ENCODE results near the gene PCDHA1. TPM values are rescaled to one million over a fixed set of nuclear protein-coding genes. Genes with fewer than 3 reads are reported as not detected.

Gene PCDHA1
- total and polyA plus RNA-seq, 9 of the 15 experiments (the other 6 are each of a cell fraction or from before 2014, with no cell fraction given): not detected

DNA sequence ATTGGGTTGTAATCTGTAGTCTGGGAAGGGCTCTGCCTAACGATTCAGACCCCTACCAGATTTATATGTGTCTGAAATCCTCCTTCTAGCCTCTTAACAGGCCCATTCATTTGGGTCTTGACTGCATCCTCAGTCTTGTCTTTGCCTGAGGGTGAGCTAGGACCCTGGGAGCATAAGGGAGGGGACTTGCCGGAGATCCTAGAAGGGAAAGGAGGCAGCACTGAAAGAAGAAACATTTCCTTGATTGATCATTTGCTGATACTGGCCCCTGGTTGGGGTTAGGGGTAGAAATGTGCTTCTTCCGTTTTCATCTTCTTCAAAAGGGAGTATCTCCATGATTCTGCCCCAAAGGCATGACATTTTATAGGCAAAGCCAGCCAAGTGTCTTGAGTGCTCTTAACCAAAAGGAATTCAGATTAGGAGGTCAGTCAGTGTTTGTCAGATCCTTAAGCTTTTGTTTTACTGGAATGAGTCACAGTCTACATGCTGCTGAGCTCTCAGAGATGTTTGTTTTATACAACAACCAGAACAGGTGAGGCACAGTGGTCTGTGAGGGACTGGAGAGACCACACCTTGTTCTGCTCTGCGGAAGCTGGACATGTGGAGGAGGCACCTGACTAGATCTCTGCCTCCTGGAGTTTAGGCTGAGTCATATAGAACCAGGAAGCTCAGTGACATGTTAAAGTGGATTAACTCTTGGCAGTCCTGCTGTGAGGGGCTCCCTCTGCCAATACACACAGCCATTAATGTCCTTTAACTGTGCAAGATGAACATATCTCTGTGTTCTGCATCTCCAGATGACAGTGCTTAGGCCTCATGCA is 218.1 kb downstream of the PCDHA1 start:
- Histone ChIP-seq H2AFZ (ENCODE audit: low read depth, low read length) (no peak overlapping the region; the same call in 1 of the 2 replicates), H3K9me3 (replicated peaks; ENCODE audit: control insufficient read depth, insufficient read depth, low read depth, low read length) (no peaks in the 10 kb centered on the region), H3K4me1 (replicated peaks in 1 of 2; ENCODE audit: control insufficient read depth in 2 of 2, insufficient read depth in 2 of 2, low read length in 2 of 2) (no peaks in the 10 kb centered on the region; a peak in 1 of 5 replicates), H4K20me1 (replicated peaks; ENCODE audit: control insufficient read depth, insufficient read depth, low read length) (no peaks in the 10 kb centered on the region), H3K9me1 (ENCODE audit: control insufficient read depth, insufficient read depth, low read length) (no peaks in the 10 kb centered on the region), H3K36me3 (ENCODE audit: control insufficient read depth, insufficient read depth, low read length) (no peaks in the 10 kb centered on the region), H3K27me3 (ENCODE audit: control insufficient read depth in 2 of 2, insufficient read depth in 2 of 2, low read length in 2 of 2) (no peaks in the 10 kb centered on the region), H3K79me2 (ENCODE audit: control insufficient read depth, insufficient read depth, low read length) (no peaks in the 10 kb centered on the region), H3K9ac (ENCODE audit: insufficient read depth in 1 of 2, low read depth in 2 of 2, low read length in 2 of 2) (no peak overlapping the region), H3K27ac (ENCODE audit: extremely low read depth, low read depth, low read length) (no peak overlapping the region), H3K4me3 (no peak overlapping the region), H3K4me2 (ENCODE audit: insufficient read depth, low read length) (no peak overlapping the region)
- no peak for ATAC-seq
- POLR2A ChIA-PET: no interaction called here
- CTCF ChIA-PET (ENCODE audit: low intra/inter-chr PET ratio): no interaction called here
- WGBS (ENCODE audit: insufficient coverage, low coverage, missing lambda C conversion rate): 0% methylated on average over 4 of the region's 4 CpGs
- no peak for FAIRE-seq
- DNase-seq (ENCODE audit: extremely low read depth in 1 of 4, low spot score in 3 of 4): no peak
- BruUV-seq (replicated peaks): no TSS peak
- intact Hi-C loops (cut with micrococcal nuclease): no loop called here
- in situ Hi-C loops (cut with MboI): no loop called here
- TF ChIP-seq PHB (CRISPR knock-in tag; IDR thresholded peaks at IDR 0.05): no peak
- TF ChIP-seq UBTF (IDR thresholded peaks at IDR 0.05; ENCODE audit: borderline replicate concordance in 1 of 2, low read depth in 2 of 2, low read length in 2 of 2): no peak
- TF ChIP-seq, protein P1, sequence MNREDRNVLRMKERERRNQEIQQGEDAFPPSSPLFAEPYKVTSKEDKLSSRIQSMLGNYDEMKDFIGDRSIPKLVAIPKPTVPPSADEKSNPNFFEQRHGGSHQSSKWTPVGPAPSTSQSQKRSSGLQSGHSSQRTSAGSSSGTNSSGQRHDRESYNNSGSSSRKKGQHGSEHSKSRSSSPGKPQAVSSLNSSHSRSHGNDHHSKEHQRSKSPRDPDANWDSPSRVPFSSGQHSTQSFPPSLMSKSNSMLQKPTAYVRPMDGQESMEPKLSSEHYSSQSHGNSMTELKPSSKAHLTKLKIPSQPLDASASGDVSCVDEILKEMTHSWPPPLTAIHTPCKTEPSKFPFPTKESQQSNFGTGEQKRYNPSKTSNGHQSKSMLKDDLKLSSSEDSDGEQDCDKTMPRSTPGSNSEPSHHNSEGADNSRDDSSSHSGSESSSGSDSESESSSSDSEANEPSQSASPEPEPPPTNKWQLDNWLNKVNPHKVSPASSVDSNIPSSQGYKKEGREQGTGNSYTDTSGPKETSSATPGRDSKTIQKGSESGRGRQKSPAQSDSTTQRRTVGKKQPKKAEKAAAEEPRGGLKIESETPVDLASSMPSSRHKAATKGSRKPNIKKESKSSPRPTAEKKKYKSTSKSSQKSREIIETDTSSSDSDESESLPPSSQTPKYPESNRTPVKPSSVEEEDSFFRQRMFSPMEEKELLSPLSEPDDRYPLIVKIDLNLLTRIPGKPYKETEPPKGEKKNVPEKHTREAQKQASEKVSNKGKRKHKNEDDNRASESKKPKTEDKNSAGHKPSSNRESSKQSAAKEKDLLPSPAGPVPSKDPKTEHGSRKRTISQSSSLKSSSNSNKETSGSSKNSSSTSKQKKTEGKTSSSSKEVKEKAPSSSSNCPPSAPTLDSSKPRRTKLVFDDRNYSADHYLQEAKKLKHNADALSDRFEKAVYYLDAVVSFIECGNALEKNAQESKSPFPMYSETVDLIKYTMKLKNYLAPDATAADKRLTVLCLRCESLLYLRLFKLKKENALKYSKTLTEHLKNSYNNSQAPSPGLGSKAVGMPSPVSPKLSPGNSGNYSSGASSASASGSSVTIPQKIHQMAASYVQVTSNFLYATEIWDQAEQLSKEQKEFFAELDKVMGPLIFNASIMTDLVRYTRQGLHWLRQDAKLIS (CRISPR knock-in tag; IDR thresholded peaks at IDR 0.05): no peak
- TF ChIP-seq ZNF609 (CRISPR knock-in tag; IDR thresholded peaks at IDR 0.05; ENCODE audit: borderline replicate concordance): no peak
- TF ChIP-seq ZNF280A (IDR thresholded peaks at IDR 0.05; ENCODE audit: low read depth, partially characterized antibody): no peak
- TF ChIP-seq POLR2AphosphoS5 (IDR thresholded peaks at IDR 0.05; ENCODE audit: control insufficient read depth, insufficient read depth, low read depth, low read length): no peak

Measured in K562 (cell line).